GM12801 (cell line): Measurements from ENCODE around the gene VAMP2.

Experiments
- CTCF ChIP-seq: IDR thresholded peaks from one replicate; pipeline ENCODE4 v1.5.1; 2011; ENCODE audit warnings: control low read depth; ENCODE audit not compliant: insufficient read length; ENCODE audit errors: extremely low read depth

The VAMP2 gene

DNA sequence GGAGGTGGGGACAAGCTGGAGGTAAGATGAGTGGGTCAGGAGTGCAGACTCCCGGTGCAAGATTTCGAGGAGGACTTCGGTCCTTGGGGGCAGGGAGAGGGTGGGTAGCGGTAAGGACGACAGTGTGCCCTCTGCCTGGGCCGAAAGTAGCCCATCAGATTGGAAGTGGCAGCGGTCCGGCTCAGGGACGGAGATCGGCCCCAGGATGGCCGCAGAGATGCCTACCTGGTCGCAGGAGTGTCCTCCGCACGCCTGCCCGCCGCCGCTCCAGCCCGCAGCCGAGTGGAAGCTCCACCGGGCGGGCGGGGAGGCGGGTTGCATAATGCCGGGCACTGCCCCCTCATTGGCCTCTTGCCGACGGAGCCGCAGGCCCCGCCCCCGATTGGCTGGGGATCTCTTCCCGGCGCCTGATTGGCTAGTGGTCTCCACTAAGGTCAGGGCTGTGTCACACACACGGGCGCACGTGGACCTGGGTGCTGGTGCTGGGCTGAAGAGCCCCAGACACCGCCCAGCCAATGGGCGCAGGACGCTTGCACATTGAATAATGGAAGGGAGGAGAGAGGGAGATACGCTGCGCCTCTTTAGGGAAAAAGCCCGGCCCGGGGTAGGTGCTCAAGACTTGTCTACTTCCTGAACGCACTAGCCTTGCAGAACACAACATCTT, 10.5 kb downstream of the VAMP2 start, which contains the start of gene PER1:
Gene PER1, minus strand, starts transcription at position 293 of the 664 bp plus-strand sequence. CDS start 1,698 bp downstream, outside the sequence.
- TF ChIP-seq CTCF: no peak

DNA sequence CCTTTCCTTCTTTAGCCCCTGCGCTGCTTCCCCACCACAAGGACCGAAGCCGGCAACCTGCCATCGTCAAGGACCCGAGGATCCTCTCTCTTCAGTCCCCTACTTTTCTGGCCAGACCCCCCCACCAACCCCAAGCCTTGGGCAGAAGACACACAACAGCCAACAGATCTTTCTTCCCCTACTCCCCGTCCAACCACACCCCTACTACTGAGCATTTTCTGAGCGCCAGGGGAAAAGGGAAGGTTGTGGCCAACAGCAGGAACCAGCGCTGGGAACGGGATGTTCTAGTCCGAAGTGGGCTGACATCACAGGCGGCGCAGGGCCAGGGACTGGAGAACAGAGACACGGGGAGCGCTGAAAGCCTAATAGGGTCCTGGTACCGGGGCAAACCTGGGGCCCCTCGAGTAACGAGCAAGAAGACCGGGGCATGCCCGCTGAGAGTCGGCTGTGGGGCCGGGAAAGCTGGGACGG, 11.1 kb downstream of the VAMP2 start:
- TF ChIP-seq CTCF: no peak

GRCh38 chr17:8151120-8151640, 11.6 kb downstream of the VAMP2 start:
- TF ChIP-seq CTCF: no peak

GRCh38 chr17:8150194-8151119, 12.3 kb downstream of the VAMP2 start:
- no peak for TF ChIP-seq CTCF

- TF ChIP-seq CTCF: no peak
These were observed 13.1 kb downstream of the VAMP2 start for GRCh38 chr17:8149419-8150193.

DNA sequence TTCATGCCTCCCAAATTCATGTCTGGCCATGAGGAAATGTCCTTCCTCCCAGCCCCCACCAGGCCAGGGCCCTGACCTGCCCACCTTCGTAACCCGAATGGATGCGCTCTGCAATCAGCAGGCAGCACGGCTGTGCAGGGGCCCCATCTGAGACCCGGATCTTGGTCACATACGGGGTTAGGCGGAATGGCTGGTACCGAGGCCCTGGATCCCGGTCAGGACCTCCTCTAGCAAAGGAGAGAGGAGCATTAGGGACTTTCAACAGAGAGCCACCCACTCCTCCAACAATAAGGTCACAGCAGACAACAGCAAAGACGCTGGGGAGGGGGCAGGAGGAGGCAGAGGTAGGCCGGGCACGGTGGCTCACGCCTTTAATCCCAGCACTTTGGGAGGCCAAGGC, 14.2 kb downstream of the VAMP2 start:
- no peak for TF ChIP-seq CTCF
